ENCODE data around the gene NPL.

GRCh38 chr1:182826892-182827291 lies 37.3 kb downstream of the NPL start:
- TF ChIP-seq CTCF (IDR thresholded peaks at IDR 0.05 in 8 of 11, conservative IDR thresholded peaks at IDR 0.05 in 3 of 11) (no peak), POLR2A (IDR thresholded peaks at IDR 0.05) (no peak), POLR2AphosphoS5 (IDR thresholded peaks at IDR 0.05) (no peak)

All from spleen (tissue), 7 donors.